ENCODE measurements around the gene TPP2. TPM values are rescaled to one million over a fixed set of nuclear protein-coding genes. Genes with fewer than 3 reads are reported as not detected.

TPP2 gene
- total RNA-seq, 4 donors from 2014 or later = 19.9 to 39.9 (median 25.1) TPM

GRCh38 chr13:102687520-102687919 is 90.7 kb downstream of the TPP2 start:
- Histone ChIP-seq H3K4me3 (no peak overlapping the region), H3K4me1 (peaks cover 0 to 5% (median 0%) of the 10 kb centered on the region in 3 donors), H3K27me3 (peaks cover 0 to 29% (median 0%) of the 10 kb centered on the region in 4 donors), H3K27ac (no peak overlapping the region), H3K36me3 (no peaks in the 10 kb centered on the region), H3K9me3 (no peaks in the 10 kb centered on the region)
- WGBS, 2 donors = 50 to 56% methylated on average over 7 of the region's 7 CpGs
- intact Hi-C loops (cut with DNase I) = no loop called here
- TF ChIP-seq, protein P1, sequence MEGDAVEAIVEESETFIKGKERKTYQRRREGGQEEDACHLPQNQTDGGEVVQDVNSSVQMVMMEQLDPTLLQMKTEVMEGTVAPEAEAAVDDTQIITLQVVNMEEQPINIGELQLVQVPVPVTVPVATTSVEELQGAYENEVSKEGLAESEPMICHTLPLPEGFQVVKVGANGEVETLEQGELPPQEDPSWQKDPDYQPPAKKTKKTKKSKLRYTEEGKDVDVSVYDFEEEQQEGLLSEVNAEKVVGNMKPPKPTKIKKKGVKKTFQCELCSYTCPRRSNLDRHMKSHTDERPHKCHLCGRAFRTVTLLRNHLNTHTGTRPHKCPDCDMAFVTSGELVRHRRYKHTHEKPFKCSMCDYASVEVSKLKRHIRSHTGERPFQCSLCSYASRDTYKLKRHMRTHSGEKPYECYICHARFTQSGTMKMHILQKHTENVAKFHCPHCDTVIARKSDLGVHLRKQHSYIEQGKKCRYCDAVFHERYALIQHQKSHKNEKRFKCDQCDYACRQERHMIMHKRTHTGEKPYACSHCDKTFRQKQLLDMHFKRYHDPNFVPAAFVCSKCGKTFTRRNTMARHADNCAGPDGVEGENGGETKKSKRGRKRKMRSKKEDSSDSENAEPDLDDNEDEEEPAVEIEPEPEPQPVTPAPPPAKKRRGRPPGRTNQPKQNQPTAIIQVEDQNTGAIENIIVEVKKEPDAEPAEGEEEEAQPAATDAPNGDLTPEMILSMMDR (IDR thresholded peaks at IDR 0.05) = no peak
- TF ChIP-seq POLR2A (IDR thresholded peaks at IDR 0.05) = no peak
- no peak for DNase-seq

GRCh38 chr13:102688306-102688973 is 91.7 kb downstream of the TPP2 start:
- no peak overlapping the region for H3K4me3 ChIP-seq
- WGBS, 2 donors = 65 to 69% methylated on average over 10 to 11 of the region's 13 CpGs
- TF ChIP-seq POLR2A (IDR thresholded peaks at IDR 0.05) = no peak
- TF ChIP-seq, protein P1 (IDR thresholded peaks at IDR 0.05) = no peak
- intact Hi-C loops (cut with DNase I) = no loop called here
- no peak for DNase-seq
- no peaks in the 10 kb centered on the region for H3K9me3 ChIP-seq
- H3K36me3 ChIP-seq = no peaks in the 10 kb centered on the region
- no peak overlapping the region for H3K27ac ChIP-seq
- peaks cover 0 to 5% (median 0%) of the 10 kb centered on the region in 3 donors for H3K4me1 ChIP-seq
- H3K27me3 ChIP-seq = peaks cover 0 to 34% (median 0%) of the 10 kb centered on the region in 4 donors

- peaks cover 0 to 5% (median 0%) of the 10 kb centered on the region in 3 donors for H3K4me1 ChIP-seq
- no peaks in the 10 kb centered on the region for H3K36me3 ChIP-seq
- H3K27ac ChIP-seq = no peak overlapping the region
- no peak overlapping the region for H3K4me3 ChIP-seq
- WGBS, 2 donors = 87% methylated on average over 4 of the region's 4 CpGs
- TF ChIP-seq, protein P1 (IDR thresholded peaks at IDR 0.05) = no peak
- TF ChIP-seq POLR2A (IDR thresholded peaks at IDR 0.05) = no peak
- H3K27me3 ChIP-seq = peaks cover 0 to 37% (median 0%) of the 10 kb centered on the region in 4 donors
- intact Hi-C loops (cut with DNase I) = no loop called here
- no peaks in the 10 kb centered on the region for H3K9me3 ChIP-seq
- DNase-seq = no peak
Observed at GRCh38 chr13:102690883-102691282, 94.1 kb downstream of the TPP2 start.

GRCh38 chr13:102692491-102692826 is 95.7 kb downstream of the TPP2 start:
- WGBS, 2 donors = 80 to 92% methylated on average over 1 to 2 of the region's 2 CpGs
- H3K36me3 ChIP-seq = no peaks in the 10 kb centered on the region
- DNase-seq = no peak
- intact Hi-C loops (cut with DNase I) = no loop called here
- H3K9me3 ChIP-seq = no peaks in the 10 kb centered on the region
- H3K27me3 ChIP-seq = peaks cover 0 to 37% (median 0%) of the 10 kb centered on the region in 4 donors
- H3K4me3 ChIP-seq = no peak overlapping the region
- H3K4me1 ChIP-seq = peaks cover 0 to 1% (median 0%) of the 10 kb centered on the region in 3 donors
- H3K27ac ChIP-seq = no peak overlapping the region
- no peak for TF ChIP-seq POLR2A (IDR thresholded peaks at IDR 0.05)
- TF ChIP-seq, protein P1 (IDR thresholded peaks at IDR 0.05) = no peak

- TF ChIP-seq, protein P1 (IDR thresholded peaks at IDR 0.05) = no peak
- no peak for TF ChIP-seq POLR2A (IDR thresholded peaks at IDR 0.05)
- H3K9me3 ChIP-seq = peaks cover 0 to 1% (median 0%) of the 10 kb centered on the region in 3 donors
- 82 to 85% methylated on average over 4 of the region's 4 CpGs for WGBS, 2 donors
- no peak overlapping the region for H3K27ac ChIP-seq
- H3K27me3 ChIP-seq = peaks cover 0 to 31% (median 0%) of the 10 kb centered on the region in 4 donors
- DNase-seq = no peak
- no peaks in the 10 kb centered on the region for H3K36me3 ChIP-seq
- no peaks in the 10 kb centered on the region for H3K4me1 ChIP-seq
- intact Hi-C loops (cut with DNase I) = no loop called here
- no peak overlapping the region for H3K4me3 ChIP-seq
Observed at GRCh38 chr13:102693250-102693649, 96.5 kb downstream of the TPP2 start.

Data from esophagus squamous epithelium (tissue), 5 donors.